Esophagus squamous epithelium (tissue), 5 donors: Measurements from ENCODE around the gene CCDC73. TPM values are rescaled to one million over a fixed set of nuclear protein-coding genes. Genes with fewer than 3 reads are reported as not detected.
"Not testable (repeated sequence)": the region's sequence is repeated elsewhere in the genome, so short reads cannot be mapped to it uniquely, and the experiment has no call there.

Experiments used
- DNase-seq: peaks from one replicate; lab custom pipeline; 2025; lab: John Stamatoyannopoulos, UW
- H3K27ac ChIP-seq, 4 donors: fragments of 200-600 bp; sonication (generic); one replicate each; pipeline ENCODE4 v1.5.1; 2016 to 2019; ENCODE audit warnings: mild to moderate bottlenecking in 1 of 4
- H3K27me3 ChIP-seq, 4 donors: fragments of 200-600 bp; sonication (generic); 1 replicate in 3 of 4; 2 replicates in 1 of 4; pipeline versions ENCODE4 v1.5.1 to v1.6.0; 2017 to 2021; ENCODE audit warnings: antibody characterized with exemption in 1 of 4
- H3K36me3 ChIP-seq, 3 donors: fragments of 200-600 bp; sonication (generic); one replicate each; pipeline ENCODE4 v1.5.1; 2016 to 2019
- H3K4me1 ChIP-seq, 3 donors: fragments of 200-600 bp; sonication (generic); one replicate each; pipeline ENCODE4 v1.5.1; 2017 to 2019
- H3K4me3 ChIP-seq, 4 donors: fragments of 200-600 bp; sonication (generic); 1 replicate in 3 of 4; 2 replicates in 1 of 4; pipeline ENCODE4 v1.5.1; 2016 to 2019; ENCODE audit warnings: mild to moderate bottlenecking in 2 of 4, moderate library complexity in 1 of 4
- H3K9me3 ChIP-seq, 3 donors: fragments of 200-600 bp; sonication (generic); one replicate each; pipeline ENCODE4 v1.5.1; 2016 to 2019
- CTCF ChIP-seq, 6 experiments: fragments of 450-650 bp in 4 of 6; fragments of 200-600 bp in 2 of 6; sonication (generic) in 2 of 6; IDR thresholded peaks; one replicate each; pipeline ENCODE4 v1.5.1; 2016 to 2019; ENCODE audit warnings: antibody characterized with exemption in 6 of 6, mild to moderate bottlenecking in 4 of 6, moderate library complexity in 4 of 6
- POLR2A ChIP-seq, 4 donors: fragments of 450-650 bp; IDR thresholded peaks; one replicate each; pipeline ENCODE4 v1.6.1; 2017; ENCODE audit warnings: antibody characterized with exemption in 4 of 4, mild to moderate bottlenecking in 4 of 4, moderate library complexity in 3 of 4
- WGBS, 2 donors: methylation state at CpG; one replicate each; pipeline ENCODE4 v1.1.5; 2018; 5-methylcytosine and 5-hydroxymethylcytosine counted together
- intact Hi-C: fragments of 100-400 bp; cut with DNase I; formaldehyde crosslinking; loops from one replicate; pipeline ENCODE4 v1.15.0; 2022
- total RNA-seq, 4 donors: library from RNA; depleted of rRNA; stranded (reverse); fragments of >200 nt; gene quantifications; one replicate each; pipeline ENCODE4 v1.1.0, GENCODE V29; 2016
- donor health status: DM: yes; HTN: yes; CAD: no.

Gene CCDC73
- total RNA-seq, 4 donors from 2014 or later: 0.18 TPM; not detected in 3

GRCh38 chr11:32779136-32779535 is 15.3 kb downstream of the CCDC73 start:
- no peaks in the 10 kb centered on the region for H3K27me3 ChIP-seq
- no peak overlapping the region for H3K27ac ChIP-seq
- H3K9me3 ChIP-seq: no peaks in the 10 kb centered on the region
- no peak overlapping the region for H3K4me3 ChIP-seq
- intact Hi-C loops: no loop called here
- no peaks in the 10 kb centered on the region for H3K4me1 ChIP-seq
- H3K36me3 ChIP-seq: no peaks in the 10 kb centered on the region
- DNase-seq: no peak
- TF ChIP-seq CTCF (IDR thresholded peaks at IDR 0.05): no peak
- no peak for TF ChIP-seq POLR2A (IDR thresholded peaks at IDR 0.05)

GRCh38 chr11:32775908-32776307 is 18.6 kb downstream of the CCDC73 start:
- Histone ChIP-seq H3K4me3 (no peak overlapping the region), H3K27ac (no peak overlapping the region), H3K9me3 (no peaks in the 10 kb centered on the region), H3K36me3 (no peaks in the 10 kb centered on the region), H3K27me3 (no peaks in the 10 kb centered on the region), H3K4me1 (no peaks in the 10 kb centered on the region)
- intact Hi-C loops: no loop called here
- TF ChIP-seq POLR2A (IDR thresholded peaks at IDR 0.05) (no peak), CTCF (IDR thresholded peaks at IDR 0.05) (no peak)
- no peak for DNase-seq
- WGBS, 2 donors: 51 to 65% methylated on average over 2 of the region's 2 CpGs

GRCh38 chr11:32774081-32774480 is 20.4 kb downstream of the CCDC73 start:
- Histone ChIP-seq H3K4me1 (no peaks in the 10 kb centered on the region), H3K27ac (no peak overlapping the region), H3K36me3 (no peaks in the 10 kb centered on the region), H3K27me3 (no peaks in the 10 kb centered on the region), H3K9me3 (no peaks in the 10 kb centered on the region), H3K4me3 (no peak overlapping the region)
- TF ChIP-seq CTCF (IDR thresholded peaks at IDR 0.05): no peak
- TF ChIP-seq POLR2A (IDR thresholded peaks at IDR 0.05): no peak
- no peak for DNase-seq
- intact Hi-C loops: no loop called here
- 53 to 68% methylated on average over 2 of the region's 2 CpGs for WGBS, 2 donors

- DNase-seq: no peak
- TF ChIP-seq POLR2A (IDR thresholded peaks at IDR 0.05): no peak
- no peak for TF ChIP-seq CTCF (IDR thresholded peaks at IDR 0.05)
Measured at GRCh38 chr11:32772731-32773130, 21.7 kb downstream of the CCDC73 start.

GRCh38 chr11:32761774-32762173 is 32.7 kb downstream of the CCDC73 start:
- H3K27ac ChIP-seq, H3K36me3 ChIP-seq, H3K27me3 ChIP-seq, intact Hi-C loops, H3K4me3 ChIP-seq, H3K9me3 ChIP-seq, DNase-seq, H3K4me1 ChIP-seq: not testable (repeated sequence)
- 88 to 89% methylated on average over 2 of the region's 2 CpGs for WGBS, 2 donors

More at GRCh38 chr11:32772731-32773130, 21.7 kb downstream of the CCDC73 start:
- Histone ChIP-seq H3K27me3 (no peaks in the 10 kb centered on the region), H3K27ac (no peak overlapping the region), H3K4me1 (no peaks in the 10 kb centered on the region), H3K4me3 (no peak overlapping the region), H3K36me3 (no peaks in the 10 kb centered on the region), H3K9me3 (no peaks in the 10 kb centered on the region)
- intact Hi-C loops: no loop called here

- H3K4me3 ChIP-seq: no peak overlapping the region
- 43 to 53% methylated on average over 2 of the region's 2 CpGs for WGBS, 2 donors
- H3K27me3 ChIP-seq: no peaks in the 10 kb centered on the region
- DNase-seq: no peak
- intact Hi-C loops: no loop called here
- H3K36me3 ChIP-seq: no peaks in the 10 kb centered on the region
- no peak for TF ChIP-seq CTCF (IDR thresholded peaks at IDR 0.05)
- TF ChIP-seq POLR2A (IDR thresholded peaks at IDR 0.05): no peak
- peaks cover 0 to 6% (median 0%) of the 10 kb centered on the region in 3 donors for H3K9me3 ChIP-seq
- no peak overlapping the region for H3K27ac ChIP-seq
- no peaks in the 10 kb centered on the region for H3K4me1 ChIP-seq
Measured at GRCh38 chr11:32758291-32758690, 36.2 kb downstream of the CCDC73 start.

GRCh38 chr11:32753181-32753580 is 41.3 kb downstream of the CCDC73 start:
- H3K36me3 ChIP-seq, H3K4me3 ChIP-seq, H3K27ac ChIP-seq, H3K27me3 ChIP-seq, H3K4me1 ChIP-seq, H3K9me3 ChIP-seq, DNase-seq, intact Hi-C loops: not testable (repeated sequence)
- WGBS, 2 donors: 56 to 88% methylated on average over 1 of the region's 1 CpG
